GM12875 (cell line): ENCODE measurements around the gene SNAI1.

Experiments
- H3K4me3 ChIP-seq: one replicate; pipeline ENCODE4 v1.5.1; 2011; ENCODE audit warnings: low read depth, low read length, control low read depth
- CTCF ChIP-seq: IDR thresholded peaks from 2 replicates; pipeline ENCODE4 v1.5.1; 2011; ENCODE audit warnings: low read depth, mild to moderate bottlenecking, control low read depth, inconsistent platforms, low read length, moderate library complexity, borderline replicate concordance; ENCODE audit not compliant: insufficient read depth

Gene SNAI1

GRCh38 chr20:50015993-50016770, 33.4 kb downstream of the SNAI1 start:
- no peak overlapping the region for H3K4me3 ChIP-seq
- no peak for TF ChIP-seq CTCF

GRCh38 chr20:50017160-50017559, 34.4 kb downstream of the SNAI1 start:
- no peak overlapping the region for H3K4me3 ChIP-seq
- no peak for TF ChIP-seq CTCF

GRCh38 chr20:50017576-50018248, 34.9 kb downstream of the SNAI1 start:
- H3K4me3 ChIP-seq = no peak overlapping the region
- no peak for TF ChIP-seq CTCF

- TF ChIP-seq CTCF = no peak
- no peak overlapping the region for H3K4me3 ChIP-seq
These were observed 36.9 kb downstream of the SNAI1 start for GRCh38 chr20:50019466-50020256.

- H3K4me3 ChIP-seq = no peak overlapping the region
- TF ChIP-seq CTCF = no peak
These were observed 37.5 kb downstream of the SNAI1 start for GRCh38 chr20:50020288-50020687.

GRCh38 chr20:50022676-50023075, 39.9 kb downstream of the SNAI1 start:
- no peak overlapping the region for H3K4me3 ChIP-seq
- TF ChIP-seq CTCF = no peak
